Stimulated activated CD4-positive, alpha-beta T cell treated with anti-CD3 and anti-CD28 coated beads, Interleukin-4, amount 100 ng/mL, for 1 hour (primary cell): ENCODE measurements around the gene CPA1.

Experiments
- DNase-seq: peaks from one replicate; pipeline ENCODE4 v3.0.0-alpha.2; 2020

Gene CPA1

GRCh38 chr7:130430841-130431666, 50.8 kb downstream of the CPA1 start:
- DNase-seq, result no peak

DNA sequence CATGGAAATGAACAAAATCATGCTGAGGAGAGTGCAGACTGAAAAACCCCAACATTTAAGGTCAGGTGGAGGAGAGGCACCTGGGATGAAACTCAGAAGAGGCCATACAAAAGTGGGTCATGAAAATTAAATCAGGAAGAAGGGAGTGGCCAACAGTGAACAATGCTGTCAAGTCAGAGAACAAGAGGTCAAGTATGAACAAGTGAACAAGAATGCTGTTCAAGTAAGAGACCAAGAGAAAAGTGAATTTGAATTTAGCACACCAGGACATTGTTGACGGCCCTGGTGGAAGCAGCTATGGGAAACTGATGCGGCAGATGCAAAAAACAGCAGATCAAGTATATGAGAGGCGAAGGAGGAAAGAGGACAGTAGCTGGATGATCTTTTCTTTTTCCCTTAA, 52.6 kb downstream of the CPA1 start:
- DNase-seq, result no peak

DNA sequence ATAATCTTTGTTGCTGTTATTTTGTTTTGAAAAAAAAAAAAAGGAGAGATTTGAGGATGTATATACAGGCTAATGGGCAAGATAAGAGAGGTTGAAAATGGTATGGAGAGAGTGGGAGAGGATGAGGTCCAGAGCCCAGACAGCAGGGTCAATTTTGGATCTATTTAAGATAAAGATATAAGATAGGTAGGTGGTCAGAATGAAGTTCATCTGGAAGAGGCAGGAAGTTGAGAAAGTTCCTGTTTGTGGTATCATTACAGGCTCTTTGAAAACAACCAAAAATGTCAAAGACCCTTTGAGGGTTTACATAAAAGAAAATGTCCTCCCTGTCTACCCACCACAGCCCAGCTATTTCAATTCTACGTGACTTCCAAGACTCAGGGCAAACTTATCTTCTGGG, 53.0 kb downstream of the CPA1 start:
- no peak for DNase-seq

- DNase-seq, result no peak
These were observed 55.1 kb downstream of the CPA1 start for GRCh38 chr7:130435311-130435854.

DNA sequence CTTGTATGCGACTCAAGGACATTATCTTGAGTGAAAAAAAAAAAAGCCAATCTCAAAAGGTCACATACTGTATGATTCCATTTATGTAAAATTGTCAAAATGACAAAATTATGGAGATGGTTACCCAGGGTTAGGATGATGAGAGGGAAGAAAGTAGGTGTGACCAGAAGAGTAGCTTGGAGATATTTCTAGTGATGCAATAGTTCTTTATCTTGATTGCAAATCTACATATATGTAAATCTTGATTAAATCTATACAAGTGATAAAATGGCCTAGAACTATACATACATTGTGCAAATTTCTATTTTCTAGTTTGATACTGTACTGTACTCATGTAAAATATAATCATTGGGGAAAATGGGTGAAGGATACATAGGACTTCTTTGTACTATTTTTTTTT, 56.0 kb downstream of the CPA1 start:
- no peak for DNase-seq
